Hepatocyte (in vitro differentiated cells): Measurements from ENCODE around the gene CFB. TPM values are rescaled to one million over a fixed set of nuclear protein-coding genes. Genes with fewer than 3 reads are reported as not detected.
"Not testable (repeated sequence)": the region's sequence is repeated elsewhere in the genome, so short reads cannot be mapped to it uniquely, and the experiment has no call there.

Experiments
- DNase-seq: peaks from one replicate; pipeline ENCODE4 v3.0.0-alpha.2; 2016; ENCODE audit warnings: low spot score
- H2AFZ ChIP-seq: fragments of 200-600 bp; sonication (generic); 2 replicates; pipeline ENCODE4 v1.6.0; 2016; ENCODE audit warnings: antibody characterized with exemption, mild to moderate bottlenecking
- H3K27ac ChIP-seq: fragments of 200-600 bp; sonication (generic); 2 replicates; pipeline ENCODE4 v1.5.1; 2016; ENCODE audit warnings: mild to moderate bottlenecking
- H3K27me3 ChIP-seq: fragments of 200-600 bp; sonication (generic); 2 replicates; pipeline ENCODE4 v1.6.1; 2016
- H3K36me3 ChIP-seq: fragments of 200-600 bp; sonication (generic); replicated peaks from 2 replicates; pipeline ENCODE4 v1.5.1; 2016; ENCODE audit warnings: low read depth; ENCODE audit not compliant: insufficient read depth
- H3K4me1 ChIP-seq: fragments of 200-600 bp; sonication (generic); 2 replicates; pipeline ENCODE4 v1.5.1; 2016; ENCODE audit warnings: mild to moderate bottlenecking, moderate library complexity; ENCODE audit not compliant: insufficient read depth
- H3K4me2 ChIP-seq: fragments of 200-600 bp; sonication (generic); 2 replicates; pipeline ENCODE4 v1.6.0; 2016
- H3K4me3 ChIP-seq: fragments of 200-600 bp; sonication (generic); 2 replicates; pipeline ENCODE4 v1.5.1; 2016; ENCODE audit warnings: mild to moderate bottlenecking
- H3K79me2 ChIP-seq: fragments of 200-600 bp; sonication (generic); 2 replicates; pipeline ENCODE4 v1.6.0; 2017; ENCODE audit warnings: mild to moderate bottlenecking
- H3K9me2 ChIP-seq: fragments of 200-600 bp; sonication (generic); replicated peaks from 2 replicates; pipeline ENCODE4 v1.6.0; 2017; ENCODE audit warnings: mild to moderate bottlenecking; ENCODE audit not compliant: insufficient read depth
- H3K9me3 ChIP-seq: fragments of 200-600 bp; sonication (generic); 2 replicates; pipeline ENCODE4 v1.5.1; 2016; ENCODE audit warnings: low read depth, mild to moderate bottlenecking
- H4K20me1 ChIP-seq: fragments of 200-600 bp; sonication (generic); 2 replicates; pipeline ENCODE4 v1.6.0; 2016; ENCODE audit warnings: mild to moderate bottlenecking; ENCODE audit not compliant: insufficient read depth, poor library complexity, severe bottlenecking
- EZH2 ChIP-seq: fragments of 200-600 bp; sonication (generic); IDR thresholded peaks from 2 replicates; pipeline ENCODE4 v1.6.1; 2016; ENCODE audit warnings: antibody characterized with exemption, mild to moderate bottlenecking, borderline replicate concordance
- EZH2phosphoT487 ChIP-seq: fragments of 200-600 bp; sonication (generic); IDR thresholded peaks from one replicate; pipeline ENCODE4 v1.6.1; 2018; ENCODE audit warnings: antibody characterized with exemption, mild to moderate bottlenecking, low read depth, moderate library complexity; ENCODE audit not compliant: unreplicated experiment, severe bottlenecking
- WGBS: methylation state at CpG from one replicate; pipeline ENCODE4 v1.1.6; 2016; ENCODE audit warnings: low lambda C conversion rate; ENCODE audit errors: missing lambda C conversion rate; 5-methylcytosine and 5-hydroxymethylcytosine counted together
- polyA plus RNA-seq: library from polyadenylated mRNA; unstranded; fragments of >200 nt; fragmentation: Nextera tagmentation; extraction: Ambion mirVana; gene quantifications from 2 replicates; pipeline ENCODE4 v1.2.1, GENCODE V29; 2016
- total RNA-seq: library from RNA; depleted of rRNA; stranded (reverse); fragments of >200 nt; gene quantifications from 2 replicates; pipeline ENCODE4 v1.2.3, GENCODE V29; 2014
- TF ChIP-seq, protein P1 (sequence below): fragments of 200-600 bp; sonication (generic); IDR thresholded peaks from 2 replicates; pipeline ENCODE4 v1.5.1; 2016; ENCODE audit warnings: antibody characterized with exemption, mild to moderate bottlenecking; ENCODE audit not compliant: poor library complexity

Gene CFB
- total and polyA plus RNA-seq, 2 experiments from 2014 or later, result 190 to 349 TPM

DNA sequence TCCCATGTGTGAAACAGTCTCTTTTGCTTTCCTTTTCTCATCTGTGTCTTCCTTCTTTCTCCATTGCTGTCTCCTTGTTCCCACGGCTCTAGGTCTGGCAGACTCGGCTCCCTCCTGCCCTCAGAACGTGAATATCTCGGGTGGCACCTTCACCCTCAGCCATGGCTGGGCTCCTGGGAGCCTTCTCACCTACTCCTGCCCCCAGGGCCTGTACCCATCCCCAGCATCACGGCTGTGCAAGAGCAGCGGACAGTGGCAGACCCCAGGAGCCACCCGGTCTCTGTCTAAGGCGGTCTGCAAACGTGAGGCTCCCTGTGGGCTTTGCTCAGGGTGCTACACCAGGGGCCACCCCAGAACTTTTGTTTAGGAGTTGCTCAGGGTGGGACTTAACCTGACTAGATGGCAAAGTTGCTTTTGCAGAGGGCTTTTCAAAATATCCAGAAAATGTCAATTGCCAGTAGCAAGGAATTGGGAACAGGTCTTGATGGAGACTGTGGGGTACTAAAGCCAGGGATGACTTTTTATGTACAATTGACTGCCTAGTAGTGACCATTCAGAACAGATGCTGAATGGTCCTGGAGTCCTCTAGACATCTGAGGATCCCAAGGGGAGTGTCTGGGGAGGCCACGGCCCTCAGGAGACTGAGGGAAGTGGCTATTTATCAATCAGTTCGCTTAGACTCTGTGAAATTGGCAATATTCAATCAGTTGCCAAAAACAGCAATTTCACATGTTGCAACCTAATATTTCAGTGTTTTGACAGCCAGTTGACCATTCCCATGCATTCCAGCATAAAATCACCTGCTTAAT lies 17.8 kb upstream of the CFB start:
- no peaks in the 10 kb centered on the region for H3K27me3 ChIP-seq
- H3K4me2 ChIP-seq, result peak overlapping the region; percentile 27
- DNase-seq, result no peak
- no peaks in the 10 kb centered on the region for H3K9me3 ChIP-seq
- no peak overlapping the region for H3K4me3 ChIP-seq
- no peaks in the 10 kb centered on the region for H3K9me2 ChIP-seq
- H4K20me1 ChIP-seq, result no peaks in the 10 kb centered on the region
- 91% methylated on average over 11 of the region's 11 CpGs for WGBS
- H3K4me1 ChIP-seq, result no peaks in the 10 kb centered on the region
- TF ChIP-seq EZH2phosphoT487, result no peak
- TF ChIP-seq, protein P1, sequence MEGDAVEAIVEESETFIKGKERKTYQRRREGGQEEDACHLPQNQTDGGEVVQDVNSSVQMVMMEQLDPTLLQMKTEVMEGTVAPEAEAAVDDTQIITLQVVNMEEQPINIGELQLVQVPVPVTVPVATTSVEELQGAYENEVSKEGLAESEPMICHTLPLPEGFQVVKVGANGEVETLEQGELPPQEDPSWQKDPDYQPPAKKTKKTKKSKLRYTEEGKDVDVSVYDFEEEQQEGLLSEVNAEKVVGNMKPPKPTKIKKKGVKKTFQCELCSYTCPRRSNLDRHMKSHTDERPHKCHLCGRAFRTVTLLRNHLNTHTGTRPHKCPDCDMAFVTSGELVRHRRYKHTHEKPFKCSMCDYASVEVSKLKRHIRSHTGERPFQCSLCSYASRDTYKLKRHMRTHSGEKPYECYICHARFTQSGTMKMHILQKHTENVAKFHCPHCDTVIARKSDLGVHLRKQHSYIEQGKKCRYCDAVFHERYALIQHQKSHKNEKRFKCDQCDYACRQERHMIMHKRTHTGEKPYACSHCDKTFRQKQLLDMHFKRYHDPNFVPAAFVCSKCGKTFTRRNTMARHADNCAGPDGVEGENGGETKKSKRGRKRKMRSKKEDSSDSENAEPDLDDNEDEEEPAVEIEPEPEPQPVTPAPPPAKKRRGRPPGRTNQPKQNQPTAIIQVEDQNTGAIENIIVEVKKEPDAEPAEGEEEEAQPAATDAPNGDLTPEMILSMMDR, result no peak
- no peak for TF ChIP-seq EZH2
- H3K27ac ChIP-seq, result peak overlapping the region; percentile 22
- H3K36me3 ChIP-seq, result no peaks in the 10 kb centered on the region
- H2AFZ ChIP-seq, result no peak overlapping the region
- H3K79me2 ChIP-seq, result no peaks in the 10 kb centered on the region

DNA sequence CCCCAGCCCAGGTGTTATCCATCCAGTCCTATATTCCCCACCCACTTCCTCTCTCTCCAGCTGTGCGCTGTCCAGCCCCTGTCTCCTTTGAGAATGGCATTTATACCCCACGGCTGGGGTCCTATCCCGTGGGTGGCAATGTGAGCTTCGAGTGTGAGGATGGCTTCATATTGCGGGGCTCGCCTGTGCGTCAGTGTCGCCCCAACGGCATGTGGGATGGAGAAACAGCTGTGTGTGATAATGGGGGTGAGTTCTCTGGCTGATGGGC lies 17.3 kb upstream of the CFB start:
- Histone ChIP-seq H3K4me2 (no peak overlapping the region), H3K4me3 (no peak overlapping the region), H3K27ac (no peak overlapping the region), H3K9me3 (no peaks in the 10 kb centered on the region), H3K9me2 (no peaks in the 10 kb centered on the region), H4K20me1 (no peaks in the 10 kb centered on the region), H3K4me1 (no peaks in the 10 kb centered on the region), H3K36me3 (no peaks in the 10 kb centered on the region), H3K27me3 (no peaks in the 10 kb centered on the region), H2AFZ (no peak overlapping the region), H3K79me2 (no peaks in the 10 kb centered on the region)
- TF ChIP-seq, protein P1, result no peak
- TF ChIP-seq EZH2, result no peak
- no peak for TF ChIP-seq EZH2phosphoT487
- no peak for DNase-seq
- 90% methylated on average over 9 of the region's 9 CpGs for WGBS

DNA sequence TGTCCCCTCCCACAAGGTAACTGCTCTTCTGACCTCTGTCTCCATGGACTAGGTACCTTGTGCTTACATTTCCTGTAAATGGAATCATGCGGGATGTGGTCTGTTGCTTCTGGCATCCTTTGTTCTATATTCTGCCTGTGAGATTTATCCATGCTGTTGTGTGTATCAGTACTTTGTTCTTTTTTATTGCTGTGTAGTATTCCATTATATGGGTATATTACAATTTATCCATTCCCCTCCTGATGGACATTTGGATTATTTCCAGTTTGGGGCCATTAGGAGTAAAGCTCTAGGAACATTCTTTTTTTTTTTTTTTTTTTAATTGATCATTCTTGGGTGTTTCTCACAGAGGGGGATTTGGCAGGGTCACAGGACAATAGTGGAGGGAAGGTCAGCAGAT lies 14.9 kb upstream of the CFB start:
- H3K4me3 ChIP-seq, result no peak overlapping the region
- no peaks in the 10 kb centered on the region for H3K27me3 ChIP-seq
- 92% methylated on average over 1 of the region's 1 CpG for WGBS
- no peaks in the 10 kb centered on the region for H3K9me2 ChIP-seq
- H4K20me1 ChIP-seq, result no peaks in the 10 kb centered on the region
- no peak overlapping the region for H3K4me2 ChIP-seq
- H3K79me2 ChIP-seq, result no peaks in the 10 kb centered on the region
- H3K4me1 ChIP-seq, result no peaks in the 10 kb centered on the region
- no peak for DNase-seq
- no peaks in the 10 kb centered on the region for H3K9me3 ChIP-seq
- TF ChIP-seq EZH2 (no peak), EZH2phosphoT487 (no peak)
- TF ChIP-seq, protein P1, result no peak
- H2AFZ ChIP-seq, result no peak overlapping the region
- H3K36me3 ChIP-seq, result no peaks in the 10 kb centered on the region
- H3K27ac ChIP-seq, result no peak overlapping the region

DNA sequence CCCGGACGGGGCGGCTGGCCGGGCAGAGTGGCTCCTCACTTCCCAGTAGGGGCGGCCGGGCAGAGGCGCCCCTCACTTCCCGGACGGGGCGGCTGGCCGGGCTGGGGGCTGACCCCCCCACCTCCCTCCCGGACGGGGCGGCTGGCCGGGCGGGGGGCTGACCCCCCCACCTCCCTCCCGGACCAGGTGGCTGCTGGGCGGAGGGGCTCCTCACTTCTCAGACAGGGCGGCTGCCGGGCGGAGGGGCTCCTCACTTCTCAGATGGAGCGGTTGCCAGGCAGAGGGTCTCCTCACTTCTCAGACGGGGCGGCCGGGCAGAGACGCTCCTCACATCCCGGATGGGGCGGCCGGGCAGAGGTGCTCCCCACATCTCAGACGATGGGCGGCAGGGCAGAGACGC lies 13.8 kb upstream of the CFB start:
- WGBS, result 100% methylated on average over 7 of the region's 32 CpGs
- H3K4me1 ChIP-seq, H2AFZ ChIP-seq, H3K4me2 ChIP-seq, H3K4me3 ChIP-seq, DNase-seq, H3K79me2 ChIP-seq, H3K9me2 ChIP-seq, H3K9me3 ChIP-seq, H4K20me1 ChIP-seq, H3K27me3 ChIP-seq, H3K27ac ChIP-seq, H3K36me3 ChIP-seq: not testable (repeated sequence)
